Caco-2 (cell line): ENCODE results near the gene RASSF7. TPM values are rescaled to one million over a fixed set of nuclear protein-coding genes. Genes with fewer than 3 reads are reported as not detected.

Source experiments
- BruUV-seq: library from RNA; stranded (reverse); fragments of 400-500 nt; replicated peaks from 2 replicates; lab custom pipeline; 2021; lab: Mats Ljungman, UMichigan
- CTCF ChIA-PET: fragments of 300-600 bp; sonication (Branson Sonifier 250); formaldehyde crosslinking; loops from one replicate; lab custom pipeline; 2022; ENCODE audit warnings: antibody characterized with exemption; lab: Charles Lee
- POLR2A ChIA-PET: fragments of 300-600 bp; sonication (Branson Sonifier 250); formaldehyde crosslinking; loops from one replicate; lab custom pipeline; 2022; ENCODE audit warnings: antibody characterized with exemption; lab: Charles Lee
- DNase-seq, 2 experiments: peaks; one replicate each; pipeline versions ENCODE4 v3.0.0 to v3.0.0-alpha.2; 2020 to 2022
- H3K27me3 ChIP-seq: replicated peaks from 2 replicates; pipeline ENCODE4 v1.6.0; 2011; ENCODE audit warnings: low read length; ENCODE audit not compliant: control insufficient read depth, insufficient read depth
- H3K36me3 ChIP-seq: 2 replicates; pipeline ENCODE4 v1.5.1; 2011; ENCODE audit warnings: low read length; ENCODE audit not compliant: control insufficient read depth, insufficient read depth
- H3K4me1 ChIP-seq: fragments of 250-450 bp; sonication (Bioruptor Pico); 2 replicates; pipeline ENCODE4 v1.5.1; 2020; ENCODE audit warnings: mild to moderate bottlenecking
- H3K4me3 ChIP-seq: 2 replicates; pipeline ENCODE4 v1.5.1; 2011; ENCODE audit warnings: low read depth, mild to moderate bottlenecking, control low read depth, low read length
- H3K9me3 ChIP-seq: fragments of 250-450 bp; sonication (Bioruptor Pico); 2 replicates; pipeline ENCODE4 v1.5.1; 2020; ENCODE audit warnings: mild to moderate bottlenecking, moderate library complexity
- H3K27ac Mint-ChIP-seq: one replicate; pipeline ENCODE4 v1.8.0; 2022; ENCODE audit warnings: mixed read lengths; ENCODE audit not compliant: unreplicated experiment
- H3K27me3 Mint-ChIP-seq: one replicate; pipeline ENCODE4 v1.8.0; 2022; ENCODE audit warnings: mixed read lengths; ENCODE audit not compliant: insufficient read depth, unreplicated experiment
- H3K36me3 Mint-ChIP-seq: one replicate; pipeline ENCODE4 v1.8.0; 2022; ENCODE audit warnings: mild to moderate bottlenecking, mixed read lengths; ENCODE audit not compliant: insufficient read depth, unreplicated experiment
- H3K4me1 Mint-ChIP-seq: one replicate; pipeline ENCODE4 v1.8.0; 2022; ENCODE audit warnings: low read depth, mixed read lengths; ENCODE audit not compliant: unreplicated experiment
- H3K4me3 Mint-ChIP-seq: one replicate; pipeline ENCODE4 v1.8.0; 2022; ENCODE audit warnings: mild to moderate bottlenecking, moderate library complexity, mixed read lengths; ENCODE audit not compliant: unreplicated experiment
- H3K9me3 Mint-ChIP-seq: one replicate; pipeline ENCODE4 v1.8.0; 2022; ENCODE audit warnings: mixed read lengths; ENCODE audit not compliant: unreplicated experiment
- CTCF ChIP-seq, 2 experiments: fragments of 200-600 bp in 1 of 2; IDR thresholded peaks; 1 replicate in 1 of 2; 2 replicates in 1 of 2; pipeline versions ENCODE4 v1.5.1 to v1.8.0; 2011 to 2022; ENCODE audit warnings: antibody characterized with exemption in 1 of 2, control low read depth in 1 of 2, inconsistent platforms in 1 of 2, low read depth in 1 of 2, low read length in 1 of 2, mild to moderate bottlenecking in 1 of 2, moderate library complexity in 1 of 2; ENCODE audit not compliant: insufficient read depth in 1 of 2, severe bottlenecking in 1 of 2, unreplicated experiment in 1 of 2
- intact Hi-C: fragments of 100-400 bp; cut with micrococcal nuclease; formaldehyde crosslinking; loops from one replicate; pipeline ENCODE4 v1.10.0; 2022; ENCODE audit not compliant: unreplicated experiment
- total RNA-seq: library from RNA; stranded (reverse); gene quantifications from 2 replicates; pipeline ENCODE4 v1.2.3, GENCODE V29; 2022

Gene RASSF7
- total RNA-seq, 1 experiment from 2014 or later = 65.5 TPM

GRCh38 chr11:612201-612960, 51.6 kb downstream of the RASSF7 start:
- Mint-ChIP-seq H3K36me3 (peaks cover 91% of the 10 kb centered on the region), H3K27ac (peak overlapping the region; percentile 58), H3K4me3 (peak overlapping the region; percentile 5), H3K9me3 (no peaks in the 10 kb centered on the region), H3K27me3 (no peaks in the 10 kb centered on the region), H3K4me1 (peaks cover 5% of the 10 kb centered on the region)
- no TSS peak for BruUV-seq
- Histone ChIP-seq H3K4me1 (peaks cover 27% of the 10 kb centered on the region), H3K4me3 (no peak overlapping the region), H3K27me3 (no peaks in the 10 kb centered on the region), H3K9me3 (no peaks in the 10 kb centered on the region), H3K36me3 (peaks cover 9% of the 10 kb centered on the region)
- intact Hi-C loops = loop anchor here (5.0 kb wide), 1 partner anchor 35 kb away; the partner anchor contains the start of gene PHRF1
- ChIA-PET POLR2A (interaction anchor here (1.6 kb wide), 1 partner anchor 58 kb away, joined by 5 read pairs; no protein-coding TSS in a partner anchor), CTCF (interaction anchor here (0.6 kb wide), 1 partner anchor 24 kb away, joined by 4 read pairs; no protein-coding TSS in a partner anchor)
- DNase-seq = peak; percentile 67 to 68
- peak in 1 of 2 experiments; percentile 51 for TF ChIP-seq CTCF (IDR thresholded peaks at IDR 0.05; ENCODE audit: insufficient read depth in 1 of 2, low read depth in 1 of 2, low read length in 1 of 2, severe bottlenecking in 1 of 2, unreplicated experiment in 1 of 2)

- no peaks in the 10 kb centered on the region for H3K9me3 ChIP-seq
- Mint-ChIP-seq H3K36me3 (peaks cover 93% of the 10 kb centered on the region), H3K9me3 (no peaks in the 10 kb centered on the region), H3K4me3 (no peak overlapping the region), H3K4me1 (peaks cover 5% of the 10 kb centered on the region), H3K27ac (peak overlapping the region; percentile 58), H3K27me3 (no peaks in the 10 kb centered on the region)
- peaks cover 27% of the 10 kb centered on the region for H3K4me1 ChIP-seq
- no peaks in the 10 kb centered on the region for H3K27me3 ChIP-seq
- H3K4me3 ChIP-seq = no peak overlapping the region
- no peak for TF ChIP-seq CTCF (IDR thresholded peaks at IDR 0.05; ENCODE audit: insufficient read depth in 1 of 2, low read depth in 1 of 2, low read length in 1 of 2, severe bottlenecking in 1 of 2, unreplicated experiment in 1 of 2)
- peaks cover 9% of the 10 kb centered on the region for H3K36me3 ChIP-seq
- CTCF ChIA-PET = interaction anchor here (0.6 kb wide), 1 partner anchor 25 kb away, joined by 4 read pairs; no protein-coding TSS in a partner anchor
- intact Hi-C loops = loop anchor here (5.0 kb wide), 1 partner anchor 36 kb away; the partner anchor contains the start of gene PHRF1
- POLR2A ChIA-PET = interaction anchor here (1.6 kb wide), 1 partner anchor 58 kb away, joined by 5 read pairs; no protein-coding TSS in a partner anchor
- no peak for DNase-seq
- no TSS peak for BruUV-seq
Measured at GRCh38 chr11:612961-613300, 52.2 kb downstream of the RASSF7 start.

GRCh38 chr11:613369-613968, 52.7 kb downstream of the RASSF7 start:
- peak; percentile 83 to 88 for DNase-seq
- H3K27ac Mint-ChIP-seq = peak overlapping the region; percentile 81

More at GRCh38 chr11:613369-613968, 52.7 kb downstream of the RASSF7 start:
- peaks cover 93% of the 10 kb centered on the region for H3K36me3 Mint-ChIP-seq
- H3K9me3 ChIP-seq = no peaks in the 10 kb centered on the region
- no peaks in the 10 kb centered on the region for H3K27me3 Mint-ChIP-seq
- H3K4me1 ChIP-seq = peaks cover 27% of the 10 kb centered on the region
- H3K36me3 ChIP-seq = peaks cover 9% of the 10 kb centered on the region
- TF ChIP-seq CTCF (IDR thresholded peaks at IDR 0.05; ENCODE audit: insufficient read depth in 1 of 2, low read depth in 1 of 2, low read length in 1 of 2, severe bottlenecking in 1 of 2, unreplicated experiment in 1 of 2) = no peak
- no TSS peak for BruUV-seq
- POLR2A ChIA-PET = interaction anchor here (0.8 to 1.6 kb wide), 2 partner anchors 59 to 134 kb away, joined by 3 to 5 read pairs; partner anchors contain the start of gene TALDO1
- no peak overlapping the region for H3K4me3 Mint-ChIP-seq
- peaks cover 5% of the 10 kb centered on the region for H3K4me1 Mint-ChIP-seq
- no peak overlapping the region for H3K4me3 ChIP-seq
- no peaks in the 10 kb centered on the region for H3K9me3 Mint-ChIP-seq
- no peaks in the 10 kb centered on the region for H3K27me3 ChIP-seq
- CTCF ChIA-PET = interaction anchor here (0.6 kb wide), 2 partner anchors 25 to 231 kb away, joined by 3 to 4 read pairs; no protein-coding TSS in a partner anchor
- intact Hi-C loops = loop anchor here (5.0 kb wide), 1 partner anchor 36 kb away; the partner anchor contains the start of gene PHRF1
